ENCODE results near the gene TRDMT1. TPM values are rescaled to one million over a fixed set of nuclear protein-coding genes. Genes with fewer than 3 reads are reported as not detected.

Gene TRDMT1
- total RNA-seq, 1 donor: 6.0 TPM

GRCh38 chr10:17179002-17179401, 22.5 kb downstream of the TRDMT1 start:
- no peak for DNase-seq (ENCODE audit: low read depth)
- H3K4me3 ChIP-seq (ENCODE audit: low read depth, low read length): no peak overlapping the region
- TF ChIP-seq CTCF (IDR thresholded peaks at IDR 0.05; ENCODE audit: insufficient read depth, low read depth, low read length): no peak

- no peak for DNase-seq (ENCODE audit: low read depth)
- no peak for TF ChIP-seq CTCF (IDR thresholded peaks at IDR 0.05; ENCODE audit: insufficient read depth, low read depth, low read length)
- H3K4me3 ChIP-seq (ENCODE audit: low read depth, low read length): no peak overlapping the region
These were observed 23.5 kb downstream of the TRDMT1 start for GRCh38 chr10:17178006-17178405.

GRCh38 chr10:17177014-17177413, 24.5 kb downstream of the TRDMT1 start:
- TF ChIP-seq CTCF (IDR thresholded peaks at IDR 0.05; ENCODE audit: insufficient read depth, low read depth, low read length): no peak
- H3K4me3 ChIP-seq (ENCODE audit: low read depth, low read length): no peak overlapping the region
- DNase-seq (ENCODE audit: low read depth): no peak

- no peak for TF ChIP-seq CTCF (IDR thresholded peaks at IDR 0.05; ENCODE audit: insufficient read depth, low read depth, low read length)
- H3K4me3 ChIP-seq (ENCODE audit: low read depth, low read length): no peak overlapping the region
- no peak for DNase-seq (ENCODE audit: low read depth)
These were observed 25.4 kb downstream of the TRDMT1 start for GRCh38 chr10:17176091-17176490.

- H3K4me3 ChIP-seq (ENCODE audit: low read depth, low read length): no peak overlapping the region
- DNase-seq (ENCODE audit: low read depth): no peak
- no peak for TF ChIP-seq CTCF (IDR thresholded peaks at IDR 0.05; ENCODE audit: insufficient read depth, low read depth, low read length)
These were observed 25.9 kb downstream of the TRDMT1 start for GRCh38 chr10:17175551-17175950.

GRCh38 chr10:17174626-17175025, 26.8 kb downstream of the TRDMT1 start:
- H3K4me3 ChIP-seq (ENCODE audit: low read depth, low read length): no peak overlapping the region
- TF ChIP-seq CTCF (IDR thresholded peaks at IDR 0.05; ENCODE audit: insufficient read depth, low read depth, low read length): no peak
- DNase-seq (ENCODE audit: low read depth): no peak

- no peak overlapping the region for H3K4me3 ChIP-seq (ENCODE audit: low read depth, low read length)
- no peak for TF ChIP-seq CTCF (IDR thresholded peaks at IDR 0.05; ENCODE audit: insufficient read depth, low read depth, low read length)
- DNase-seq (ENCODE audit: low read depth): no peak
These were observed 30.3 kb downstream of the TRDMT1 start for GRCh38 chr10:17171141-17171641.
